CD4-positive, CD25-positive, alpha-beta regulatory T cell (primary cell): ENCODE measurements around the gene PI4K2B. TPM values are rescaled to one million over a fixed set of nuclear protein-coding genes. Genes with fewer than 3 reads are reported as not detected.
A peak's percentile ranks its signal among the peaks of the same experiment; 100 is the strongest.
"Not testable (repeated sequence)": the region's sequence is repeated elsewhere in the genome, so short reads cannot be mapped to it uniquely, and the experiment has no call there.

Source experiments
- ATAC-seq, 2 donors: fragments of 150-1000 bp; cut with Tn5 transposase; one replicate each; pipeline ENCODE4 v1.10.0; 2021; ENCODE audit warnings: low read depth in 2 of 2, moderate number of reproducible peaks in 2 of 2, moderate library complexity in 1 of 2
- DNase-seq, 3 donors: peaks; one replicate each; pipeline versions ENCODE4 v3.0.0 to v3.0.0-alpha.2; 2012 to 2022; ENCODE audit warnings: mixed read lengths in 1 of 3
- H3K27ac ChIP-seq: one replicate; pipeline ENCODE4 v1.7.0; 2013; ENCODE audit warnings: mild to moderate bottlenecking, low read length; ENCODE audit not compliant: insufficient read depth, poor library complexity, severe bottlenecking
- H3K27me3 ChIP-seq: one replicate; pipeline ENCODE4 v1.7.0; 2013; ENCODE audit warnings: low read length; ENCODE audit not compliant: control insufficient read depth, insufficient read depth
- H3K36me3 ChIP-seq: one replicate; pipeline ENCODE4 v1.7.0; 2013; ENCODE audit warnings: mild to moderate bottlenecking, low read length, moderate library complexity; ENCODE audit not compliant: control insufficient read depth, insufficient read depth
- H3K4me1 ChIP-seq: 2 replicates; pipeline ENCODE4 v1.7.0; 2013; ENCODE audit warnings: mild to moderate bottlenecking, low read length; ENCODE audit not compliant: insufficient read depth, control insufficient read depth, poor library complexity, severe bottlenecking
- H3K4me3 ChIP-seq: one replicate; pipeline ENCODE4 v1.7.0; 2013; ENCODE audit warnings: low read depth, mild to moderate bottlenecking, low read length, moderate library complexity
- H3K9me3 ChIP-seq, 2 experiments: 1 replicate in 1 of 2; 2 replicates in 1 of 2; pipeline ENCODE4 v1.7.0; 2013; ENCODE audit warnings: low read length in 2 of 2, mild to moderate bottlenecking in 1 of 2, moderate library complexity in 1 of 2; ENCODE audit not compliant: control insufficient read depth in 2 of 2
- H3K27ac Mint-ChIP-seq, 3 donors: one replicate each; pipeline ENCODE4 v1.8.0; 2020 to 2022; ENCODE audit warnings: mild to moderate bottlenecking in 3 of 3, mixed read lengths in 3 of 3, moderate library complexity in 2 of 3
- H3K27me3 Mint-ChIP-seq: one replicate; pipeline ENCODE4 v1.8.0; 2022; ENCODE audit warnings: mild to moderate bottlenecking, mixed read lengths
- H3K36me3 Mint-ChIP-seq: one replicate; pipeline ENCODE4 v1.8.0; 2020; ENCODE audit warnings: mixed read lengths
- H3K4me1 Mint-ChIP-seq, 4 donors: one replicate each; pipeline ENCODE4 v1.8.0; 2020 to 2022; ENCODE audit warnings: mixed read lengths in 4 of 4, mild to moderate bottlenecking in 1 of 4
- H3K4me3 Mint-ChIP-seq, 4 donors: one replicate each; pipeline ENCODE4 v1.8.0; 2020 to 2022; ENCODE audit warnings: mild to moderate bottlenecking in 4 of 4, mixed read lengths in 4 of 4, moderate library complexity in 3 of 4
- H3K9me3 Mint-ChIP-seq, 7 donors: one replicate each; pipeline ENCODE4 v1.8.0; 2020 to 2022; ENCODE audit warnings: mixed read lengths in 7 of 7, mild to moderate bottlenecking in 3 of 7, moderate library complexity in 2 of 7
- polyA plus RNA-seq, 4 donors: library from polyadenylated mRNA; unstranded; fragments of 300-500 nt; fragmentation: Illumina TruSeq; gene quantifications; one replicate each; pipeline ENCODE4 v1.2.3, GENCODE V29; 2021
- total RNA-seq: library from RNA; stranded (reverse); gene quantifications from one replicate; pipeline ENCODE4 v1.2.3, GENCODE V29; 2022

Gene PI4K2B
- total and polyA plus RNA-seq, 5 donors from 2014 or later = 12.1 to 19.0 (median 13.5) TPM

DNA sequence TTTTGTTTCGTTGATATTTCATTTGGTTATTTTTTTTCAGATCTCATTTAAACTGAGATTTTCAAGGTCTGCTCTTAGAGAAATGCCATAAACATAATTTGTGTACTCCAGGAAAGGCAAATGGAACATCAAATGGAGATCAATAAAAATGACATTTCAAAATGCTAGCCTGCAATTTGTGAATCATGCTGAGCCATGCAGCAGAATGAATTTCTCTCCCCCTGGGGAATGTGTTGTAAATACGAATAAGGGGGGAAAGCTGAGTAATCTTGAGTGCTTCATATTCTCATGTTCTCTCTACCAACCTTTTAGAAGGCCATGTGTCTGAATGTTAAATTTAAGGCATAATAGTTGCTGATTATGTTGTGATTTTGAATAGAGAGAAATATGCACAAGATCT is 86.5 kb downstream of the PI4K2B start:
- H3K9me3 ChIP-seq = no peaks in the 10 kb centered on the region
- ATAC-seq (no peak), DNase-seq (no peak)
- Mint-ChIP-seq H3K27me3 (no peaks in the 10 kb centered on the region), H3K4me1 (peaks cover 4 to 25% (median 13%) of the 10 kb centered on the region in 4 donors), H3K4me3 (no peak overlapping the region), H3K9me3 (no peaks in the 10 kb centered on the region), H3K27ac (peak overlapping the region in 1 of 3 donors; percentile 4), H3K36me3 (peaks cover 38% of the 10 kb centered on the region)
- no peak overlapping the region for H3K4me3 ChIP-seq
- H3K4me1 ChIP-seq = no peaks in the 10 kb centered on the region
- H3K36me3 ChIP-seq = peaks cover 9% of the 10 kb centered on the region
- H3K27me3 ChIP-seq = no peaks in the 10 kb centered on the region
- H3K27ac ChIP-seq = no peak overlapping the region

DNA sequence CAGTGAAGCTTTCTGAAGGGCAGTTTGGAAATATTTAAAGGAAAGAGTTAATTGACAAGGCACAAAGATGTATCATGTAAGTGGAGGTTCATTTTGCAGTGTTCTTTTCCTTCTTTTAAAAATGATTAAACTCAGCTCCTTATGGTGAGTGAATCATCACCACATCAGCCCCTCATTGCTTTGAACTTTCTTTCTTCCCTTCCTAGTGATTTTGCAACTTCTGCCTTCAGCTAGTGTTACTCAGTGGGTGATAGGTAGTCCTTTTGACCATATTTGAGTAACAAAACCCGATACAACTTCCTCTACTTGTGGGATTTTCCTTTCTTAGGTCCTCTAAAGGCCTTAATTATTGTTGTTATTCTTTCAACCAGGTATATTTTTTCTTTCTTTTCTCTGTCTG is 86.9 kb downstream of the PI4K2B start:
- Histone ChIP-seq H3K27me3 (no peaks in the 10 kb centered on the region), H3K27ac (no peak overlapping the region), H3K9me3 (no peaks in the 10 kb centered on the region), H3K4me3 (no peak overlapping the region), H3K4me1 (no peaks in the 10 kb centered on the region), H3K36me3 (peaks cover 9% of the 10 kb centered on the region)
- Mint-ChIP-seq H3K4me3 (no peak overlapping the region), H3K4me1 (peaks cover 4 to 25% (median 13%) of the 10 kb centered on the region in 4 donors), H3K9me3 (no peaks in the 10 kb centered on the region), H3K27ac (peak overlapping the region in 2 of 3 donors; percentile 4 to 76), H3K36me3 (peaks cover 35% of the 10 kb centered on the region), H3K27me3 (no peaks in the 10 kb centered on the region)
- DNase-seq = no peak
- no peak for ATAC-seq

DNA sequence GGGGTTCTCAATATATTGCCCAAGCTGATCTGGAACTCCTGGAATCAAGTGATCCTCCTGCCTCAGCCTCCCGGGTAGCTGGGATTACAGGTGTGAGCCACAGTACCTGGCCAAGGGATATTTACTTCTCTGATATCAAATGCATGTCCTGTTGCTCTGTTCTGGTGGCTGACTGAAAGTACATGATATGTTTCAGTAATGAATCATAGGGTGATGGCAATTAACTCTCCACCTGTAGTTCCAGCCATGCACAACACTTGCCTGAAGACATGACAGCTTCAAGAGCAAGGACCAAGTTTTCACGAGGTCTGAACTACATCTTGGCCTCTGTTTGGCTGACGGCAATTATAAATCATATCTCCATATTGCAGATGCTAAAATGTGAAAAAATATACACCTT is 87.9 kb downstream of the PI4K2B start:
- Mint-ChIP-seq H3K27ac (peak overlapping the region in 1 of 3 donors; percentile 76), H3K9me3 (no peaks in the 10 kb centered on the region), H3K27me3 (no peaks in the 10 kb centered on the region), H3K36me3 (peaks cover 31% of the 10 kb centered on the region), H3K4me1 (peaks cover 4 to 23% (median 12%) of the 10 kb centered on the region in 4 donors), H3K4me3 (no peak overlapping the region)
- no peak for ATAC-seq
- H3K27ac ChIP-seq = no peak overlapping the region
- no peak for DNase-seq
- H3K9me3 ChIP-seq = no peaks in the 10 kb centered on the region
- H3K4me3 ChIP-seq = no peak overlapping the region
- H3K27me3 ChIP-seq = no peaks in the 10 kb centered on the region
- peaks cover 9% of the 10 kb centered on the region for H3K36me3 ChIP-seq
- no peaks in the 10 kb centered on the region for H3K4me1 ChIP-seq

DNA sequence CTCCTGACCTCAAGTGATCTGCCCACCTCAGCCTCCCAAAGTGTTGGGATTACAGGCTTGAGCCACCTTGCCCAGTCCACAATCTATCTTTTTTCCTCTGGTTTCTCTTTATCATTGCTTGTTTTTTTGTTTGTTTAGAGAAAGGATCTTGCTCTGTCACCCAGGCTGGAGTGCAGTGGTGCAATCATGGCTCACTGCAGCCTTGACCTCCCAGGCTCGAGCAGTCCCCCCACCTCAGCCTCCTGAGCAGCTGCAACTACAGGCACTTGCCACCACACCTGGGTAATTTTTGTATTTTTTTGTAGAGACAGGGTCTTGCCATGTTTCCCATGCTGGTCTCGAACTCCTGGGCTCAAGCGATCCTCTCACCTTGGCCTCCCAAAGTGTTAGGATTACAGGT is 94.6 kb downstream of the PI4K2B start:
- H3K9me3 ChIP-seq, DNase-seq, H3K27me3 Mint-ChIP-seq, H3K4me1 ChIP-seq, H3K9me3 Mint-ChIP-seq, H3K36me3 Mint-ChIP-seq, H3K4me3 ChIP-seq, ATAC-seq, H3K27ac Mint-ChIP-seq, H3K4me3 Mint-ChIP-seq, H3K36me3 ChIP-seq, H3K27me3 ChIP-seq, H3K27ac ChIP-seq: not testable (repeated sequence)
- H3K4me1 Mint-ChIP-seq = peaks cover 11 to 34% (median 20%) of the 10 kb centered on the region in 4 donors

Other genes with a start within 250 kb of the PI4K2B start
- not detected for gene LGI2, start 203.1 kb upstream of the PI4K2B start, total RNA-seq
- not detected for gene LGI2, start 203.1 kb upstream of the PI4K2B start, polyA plus RNA-seq
- gene SEPSECS, start 73.6 kb upstream of the PI4K2B start, total RNA-seq = 16.7 TPM
- gene SEPSECS, start 73.6 kb upstream of the PI4K2B start, polyA plus RNA-seq = 1 to 10 TPM; 1.8 to 3.9 (median 3.2) TPM
- 9.5 TPM for gene ZCCHC4, start 78.7 kb downstream of the PI4K2B start, total RNA-seq
- 10 to 100 TPM; 11.0 to 16.5 (median 12.4) TPM for gene ZCCHC4, start 78.7 kb downstream of the PI4K2B start, polyA plus RNA-seq
- gene ANAPC4, start 143.2 kb downstream of the PI4K2B start, total RNA-seq = 50.0 TPM
- 10 to 100 TPM; 18.5 to 24.6 (median 21.6) TPM for gene ANAPC4, start 143.2 kb downstream of the PI4K2B start, polyA plus RNA-seq